Measurements from ENCODE around the gene NOS1AP. TPM values are rescaled to one million over a fixed set of nuclear protein-coding genes. Genes with fewer than 3 reads are reported as not detected.
A peak's percentile ranks its signal among the peaks of the same experiment; 100 is the strongest.

The NOS1AP gene
- total RNA-seq, 3 donors from 2014 or later: 11.8 to 17.4 (median 14.3) TPM

DNA sequence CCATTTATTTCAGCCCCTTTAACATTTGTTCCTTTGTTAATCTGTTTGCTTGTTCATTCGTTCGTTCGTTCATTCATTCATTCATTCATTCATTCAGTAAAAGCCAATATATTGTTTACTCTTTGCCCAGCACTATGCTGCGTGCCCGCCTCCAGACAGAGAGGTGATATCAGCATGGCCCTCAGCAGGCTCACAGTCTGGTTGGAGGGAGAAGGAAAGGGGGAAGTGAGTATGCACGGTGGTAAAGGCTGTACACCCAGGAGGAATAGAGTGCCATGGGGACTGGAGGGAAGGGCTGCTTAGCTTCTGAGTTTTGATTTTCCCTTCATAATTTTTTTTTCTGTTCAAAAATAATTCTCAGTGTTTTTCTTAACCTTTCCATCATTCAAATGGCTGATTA, 144.7 kb downstream of the NOS1AP start:
- H3K4me3 ChIP-seq: no peak overlapping the region
- no peak for DNase-seq
- TF ChIP-seq, protein P1, sequence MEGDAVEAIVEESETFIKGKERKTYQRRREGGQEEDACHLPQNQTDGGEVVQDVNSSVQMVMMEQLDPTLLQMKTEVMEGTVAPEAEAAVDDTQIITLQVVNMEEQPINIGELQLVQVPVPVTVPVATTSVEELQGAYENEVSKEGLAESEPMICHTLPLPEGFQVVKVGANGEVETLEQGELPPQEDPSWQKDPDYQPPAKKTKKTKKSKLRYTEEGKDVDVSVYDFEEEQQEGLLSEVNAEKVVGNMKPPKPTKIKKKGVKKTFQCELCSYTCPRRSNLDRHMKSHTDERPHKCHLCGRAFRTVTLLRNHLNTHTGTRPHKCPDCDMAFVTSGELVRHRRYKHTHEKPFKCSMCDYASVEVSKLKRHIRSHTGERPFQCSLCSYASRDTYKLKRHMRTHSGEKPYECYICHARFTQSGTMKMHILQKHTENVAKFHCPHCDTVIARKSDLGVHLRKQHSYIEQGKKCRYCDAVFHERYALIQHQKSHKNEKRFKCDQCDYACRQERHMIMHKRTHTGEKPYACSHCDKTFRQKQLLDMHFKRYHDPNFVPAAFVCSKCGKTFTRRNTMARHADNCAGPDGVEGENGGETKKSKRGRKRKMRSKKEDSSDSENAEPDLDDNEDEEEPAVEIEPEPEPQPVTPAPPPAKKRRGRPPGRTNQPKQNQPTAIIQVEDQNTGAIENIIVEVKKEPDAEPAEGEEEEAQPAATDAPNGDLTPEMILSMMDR (IDR thresholded peaks at IDR 0.05): no peak
- H3K36me3 ChIP-seq (ENCODE audit: low read depth): no peaks in the 10 kb centered on the region
- intact Hi-C loops (cut with DNase I, micrococcal nuclease): no loop called here
- ATAC-seq: no peak
- H3K9me3 ChIP-seq: no peaks in the 10 kb centered on the region
- peaks cover 22% of the 10 kb centered on the region for H3K4me1 ChIP-seq (ENCODE audit: low read depth)

DNA sequence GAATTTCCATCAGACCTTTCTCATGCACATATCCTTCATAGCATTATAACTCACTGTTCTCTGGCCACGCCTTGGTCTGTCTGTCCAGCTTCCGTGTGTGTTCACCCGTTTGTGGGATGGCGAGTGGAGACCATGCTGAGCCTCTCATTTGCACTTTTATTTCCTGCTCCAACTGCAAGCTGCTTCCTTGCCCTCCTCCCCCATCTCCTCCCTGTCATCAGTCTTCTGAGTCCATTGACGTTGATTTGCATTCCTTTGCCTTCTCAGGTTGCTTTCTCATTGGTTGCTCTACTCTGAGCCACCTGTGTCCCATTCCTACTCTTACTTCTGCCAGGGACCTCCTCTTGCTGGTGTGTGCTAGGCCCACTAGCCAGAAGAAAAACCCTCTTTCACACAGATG, 146.4 kb downstream of the NOS1AP start:
- DNase-seq (peak; percentile 58 to 61 (median 58)), ATAC-seq (peak; percentile 87)
- intact Hi-C loops (cut with DNase I, micrococcal nuclease): no loop called here
- Histone ChIP-seq H3K4me3 (no peak overlapping the region), H3K4me1 (ENCODE audit: low read depth) (peaks cover 22% of the 10 kb centered on the region), H3K36me3 (ENCODE audit: low read depth) (no peaks in the 10 kb centered on the region), H3K9me3 (no peaks in the 10 kb centered on the region)
- TF ChIP-seq, protein P1 (IDR thresholded peaks at IDR 0.05): no peak

DNA sequence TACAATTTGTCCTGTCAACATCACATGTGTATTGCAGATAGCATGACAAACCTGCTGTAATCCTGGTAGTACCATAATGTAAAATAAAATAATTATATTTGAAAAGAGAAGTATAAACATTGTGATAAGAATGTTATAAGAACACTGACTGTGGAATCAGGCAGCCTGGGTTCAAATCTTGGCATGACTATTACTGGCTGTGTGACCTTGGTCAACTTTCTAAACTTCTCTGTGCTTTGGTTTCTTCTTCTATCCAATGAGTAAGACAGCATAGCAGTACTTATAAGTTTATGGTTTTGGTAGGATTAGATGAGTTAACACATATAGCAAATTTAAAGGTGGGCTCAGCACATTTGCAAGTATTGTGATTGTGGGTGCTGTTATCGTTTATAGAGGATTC, 147.1 kb downstream of the NOS1AP start:
- Histone ChIP-seq H3K36me3 (ENCODE audit: low read depth) (no peaks in the 10 kb centered on the region), H3K9me3 (no peaks in the 10 kb centered on the region), H3K4me3 (no peak overlapping the region), H3K4me1 (ENCODE audit: low read depth) (peaks cover 22% of the 10 kb centered on the region)
- ATAC-seq (no peak), DNase-seq (no peak)
- intact Hi-C loops (cut with DNase I, micrococcal nuclease): no loop called here
- TF ChIP-seq, protein P1 (IDR thresholded peaks at IDR 0.05): no peak

DNA sequence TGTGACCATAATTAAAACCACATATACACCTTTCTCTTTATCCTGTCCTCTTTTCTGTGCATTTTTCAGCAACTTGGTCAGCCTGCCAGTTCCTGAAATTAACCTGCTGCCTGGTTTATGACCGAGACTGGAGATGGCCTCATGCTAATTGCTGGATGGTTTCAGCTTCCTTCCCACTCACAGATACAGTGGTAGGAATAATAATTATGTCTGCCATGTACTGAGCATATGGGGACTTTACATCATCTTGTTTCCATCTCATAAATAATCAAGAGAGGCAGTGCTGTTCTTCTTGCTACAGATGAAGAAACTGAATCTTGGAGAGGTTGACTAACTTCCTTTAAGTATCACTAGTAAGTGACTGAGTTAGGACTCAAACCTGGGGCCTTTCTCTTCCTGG, 148.2 kb downstream of the NOS1AP start:
- no peak for DNase-seq

DNA sequence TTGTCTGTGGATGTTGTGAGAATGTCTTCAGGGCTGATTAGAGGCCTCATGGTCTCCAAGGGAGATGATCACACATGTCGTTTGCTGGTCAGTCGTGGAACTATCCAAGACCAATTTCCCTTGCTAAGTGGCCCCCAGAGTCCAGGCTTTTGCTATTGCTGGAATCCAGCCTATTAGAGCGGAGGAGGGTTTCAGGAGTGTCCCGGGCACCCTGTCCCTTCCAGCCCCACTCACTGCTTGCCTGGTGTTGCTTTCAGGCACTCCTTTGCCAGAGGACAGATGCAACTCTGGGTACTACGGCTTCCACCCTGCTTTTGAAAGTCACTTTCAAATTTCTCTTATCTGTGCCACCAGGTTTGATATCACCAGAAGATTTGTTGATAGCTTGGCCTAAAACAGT, 149.1 kb downstream of the NOS1AP start:
- TF ChIP-seq, protein P1 (IDR thresholded peaks at IDR 0.05): no peak
- H3K4me3 ChIP-seq: no peak overlapping the region
- no peaks in the 10 kb centered on the region for H3K9me3 ChIP-seq
- no peak for DNase-seq
- intact Hi-C loops (cut with DNase I, micrococcal nuclease): no loop called here
- no peaks in the 10 kb centered on the region for H3K36me3 ChIP-seq (ENCODE audit: low read depth)
- peaks cover 14% of the 10 kb centered on the region for H3K4me1 ChIP-seq (ENCODE audit: low read depth)
- ATAC-seq: no peak

More for the DNA sequence above, 148.2 kb downstream of the NOS1AP start:
- intact Hi-C loops (cut with DNase I, micrococcal nuclease): no loop called here
- Histone ChIP-seq H3K4me3 (no peak overlapping the region), H3K36me3 (ENCODE audit: low read depth) (no peaks in the 10 kb centered on the region), H3K4me1 (ENCODE audit: low read depth) (peaks cover 18% of the 10 kb centered on the region), H3K9me3 (no peaks in the 10 kb centered on the region)
- TF ChIP-seq, protein P1 (IDR thresholded peaks at IDR 0.05): no peak
- ATAC-seq: no peak

DNA sequence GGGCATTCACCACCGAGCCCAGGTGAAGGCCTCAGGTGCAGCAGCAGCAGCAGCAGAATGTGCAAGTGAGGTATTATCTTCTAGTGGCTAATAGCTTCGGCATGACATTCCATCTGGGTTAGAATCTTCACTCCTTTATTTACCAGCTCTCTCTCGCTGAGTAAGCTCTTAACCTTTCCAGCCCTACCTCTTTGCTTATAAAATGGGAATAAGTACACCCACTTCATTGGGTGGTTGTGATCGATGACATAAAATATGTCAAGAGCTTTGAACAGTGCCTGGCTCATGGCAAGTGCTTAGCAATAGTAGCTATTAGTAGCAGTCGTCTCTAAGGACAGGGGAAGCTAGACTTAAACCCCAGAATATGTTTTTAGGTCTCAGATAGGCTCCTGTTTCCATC, 149.5 kb downstream of the NOS1AP start:
- H3K36me3 ChIP-seq (ENCODE audit: low read depth): no peaks in the 10 kb centered on the region
- intact Hi-C loops (cut with DNase I, micrococcal nuclease): no loop called here
- DNase-seq: no peak
- H3K4me1 ChIP-seq (ENCODE audit: low read depth): peaks cover 14% of the 10 kb centered on the region
- H3K9me3 ChIP-seq: no peaks in the 10 kb centered on the region
- H3K4me3 ChIP-seq: no peak overlapping the region
- no peak for ATAC-seq
- TF ChIP-seq, protein P1 (IDR thresholded peaks at IDR 0.05): no peak

All from mucosa of descending colon (tissue), 3 donors.